Measurements from ENCODE around the gene DOCK1.
"Not testable (repeated sequence)": the region's sequence is repeated elsewhere in the genome, so short reads cannot be mapped to it uniquely, and the experiment has no call there.

Gene DOCK1

DNA sequence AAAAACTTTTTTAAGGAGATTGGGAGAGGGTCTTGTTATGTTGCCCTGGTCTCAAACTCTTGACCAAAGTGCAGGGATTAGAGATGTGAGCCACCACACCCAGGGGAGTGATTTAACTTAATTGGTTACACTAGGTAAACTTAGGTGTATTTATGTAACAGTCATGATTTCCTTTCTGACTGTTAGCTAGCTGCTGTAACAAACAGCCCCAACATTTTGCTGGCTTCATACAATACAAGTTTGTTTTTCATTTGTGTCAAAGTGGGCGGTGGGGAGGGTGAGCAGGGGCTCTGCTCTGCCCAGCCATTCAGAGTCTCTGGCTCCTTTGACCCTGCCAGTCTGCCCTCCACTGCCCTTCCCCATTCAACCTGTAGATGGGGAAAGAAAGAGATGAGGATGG lies 9.3 kb downstream of the DOCK1 start:
- no peak for DNase-seq (ENCODE audit: low read depth in 2 of 2)
- TF ChIP-seq, protein P1, sequence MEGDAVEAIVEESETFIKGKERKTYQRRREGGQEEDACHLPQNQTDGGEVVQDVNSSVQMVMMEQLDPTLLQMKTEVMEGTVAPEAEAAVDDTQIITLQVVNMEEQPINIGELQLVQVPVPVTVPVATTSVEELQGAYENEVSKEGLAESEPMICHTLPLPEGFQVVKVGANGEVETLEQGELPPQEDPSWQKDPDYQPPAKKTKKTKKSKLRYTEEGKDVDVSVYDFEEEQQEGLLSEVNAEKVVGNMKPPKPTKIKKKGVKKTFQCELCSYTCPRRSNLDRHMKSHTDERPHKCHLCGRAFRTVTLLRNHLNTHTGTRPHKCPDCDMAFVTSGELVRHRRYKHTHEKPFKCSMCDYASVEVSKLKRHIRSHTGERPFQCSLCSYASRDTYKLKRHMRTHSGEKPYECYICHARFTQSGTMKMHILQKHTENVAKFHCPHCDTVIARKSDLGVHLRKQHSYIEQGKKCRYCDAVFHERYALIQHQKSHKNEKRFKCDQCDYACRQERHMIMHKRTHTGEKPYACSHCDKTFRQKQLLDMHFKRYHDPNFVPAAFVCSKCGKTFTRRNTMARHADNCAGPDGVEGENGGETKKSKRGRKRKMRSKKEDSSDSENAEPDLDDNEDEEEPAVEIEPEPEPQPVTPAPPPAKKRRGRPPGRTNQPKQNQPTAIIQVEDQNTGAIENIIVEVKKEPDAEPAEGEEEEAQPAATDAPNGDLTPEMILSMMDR (IDR thresholded peaks at IDR 0.05; ENCODE audit: low read depth, low read length) = no peak
- H3K4me3 ChIP-seq (replicated peaks in 1 of 2; ENCODE audit: low read depth in 2 of 2, low read length in 2 of 2) = no peak overlapping the region

DNA sequence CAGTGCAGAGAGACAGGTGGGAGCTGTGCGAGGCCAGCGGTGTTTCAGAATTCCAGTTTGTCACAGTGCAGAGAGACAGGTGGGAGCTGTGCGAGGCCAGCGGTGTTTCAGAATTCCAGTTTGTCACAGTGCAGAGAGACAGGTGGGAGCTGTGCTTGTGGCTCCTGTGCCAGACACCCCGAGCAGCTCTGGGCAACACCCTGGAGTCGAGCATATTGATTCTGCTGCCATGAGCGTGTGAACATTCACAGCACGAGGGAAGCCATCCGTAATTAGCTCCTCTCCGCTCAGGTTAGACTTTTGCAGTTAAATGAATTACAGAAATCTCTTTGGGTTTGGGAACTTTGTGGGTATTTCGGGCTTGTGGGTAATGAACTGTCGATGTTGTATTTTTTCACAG lies 11.7 kb downstream of the DOCK1 start:
- not testable (repeated sequence) for DNase-seq (ENCODE audit: low read depth in 2 of 2); H3K4me3 ChIP-seq (replicated peaks in 1 of 2; ENCODE audit: low read depth in 2 of 2, low read length in 2 of 2)

GRCh38 chr10:126917375-126917774 lies 12.1 kb downstream of the DOCK1 start:
- TF ChIP-seq, protein P1 (IDR thresholded peaks at IDR 0.05; ENCODE audit: low read depth, low read length) = no peak
- H3K4me3 ChIP-seq (replicated peaks in 1 of 2; ENCODE audit: low read depth in 2 of 2, low read length in 2 of 2) = no peak overlapping the region

GRCh38 chr10:126917975-126918908 lies 13.0 kb downstream of the DOCK1 start:
- no peak overlapping the region for H3K4me3 ChIP-seq (replicated peaks in 1 of 2; ENCODE audit: low read depth in 2 of 2, low read length in 2 of 2)
- TF ChIP-seq, protein P1 (IDR thresholded peaks at IDR 0.05; ENCODE audit: low read depth, low read length) = no peak
- DNase-seq (ENCODE audit: low read depth in 2 of 2) = no peak

More at GRCh38 chr10:126917375-126917774, 12.1 kb downstream of the DOCK1 start:
- DNase-seq (ENCODE audit: low read depth in 2 of 2) = no peak

DNA sequence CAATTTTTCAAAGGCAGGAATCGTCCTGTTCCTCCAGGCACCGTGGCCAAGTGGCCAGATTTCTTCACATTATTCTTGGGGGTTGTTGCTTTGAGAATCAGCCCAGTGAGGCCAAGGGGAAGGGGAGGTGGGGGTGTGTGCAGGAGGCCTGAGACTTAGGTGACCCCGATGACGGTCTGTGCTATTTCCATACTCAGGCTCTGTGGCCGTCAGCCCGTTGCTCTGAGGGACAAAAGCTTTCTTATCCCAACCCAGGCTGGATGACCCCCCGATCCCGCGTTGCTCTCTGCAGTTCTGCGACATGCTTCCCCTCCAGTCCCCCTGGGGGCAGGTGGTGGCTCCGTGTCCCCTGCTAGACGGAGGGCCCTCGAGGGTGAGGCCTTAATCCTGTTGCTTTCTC lies 14.2 kb downstream of the DOCK1 start:
- TF ChIP-seq, protein P1 (IDR thresholded peaks at IDR 0.05; ENCODE audit: low read depth, low read length) = no peak
- no peak for DNase-seq (ENCODE audit: low read depth in 2 of 2)
- no peak overlapping the region for H3K4me3 ChIP-seq (replicated peaks in 1 of 2; ENCODE audit: low read depth in 2 of 2, low read length in 2 of 2)

DNA sequence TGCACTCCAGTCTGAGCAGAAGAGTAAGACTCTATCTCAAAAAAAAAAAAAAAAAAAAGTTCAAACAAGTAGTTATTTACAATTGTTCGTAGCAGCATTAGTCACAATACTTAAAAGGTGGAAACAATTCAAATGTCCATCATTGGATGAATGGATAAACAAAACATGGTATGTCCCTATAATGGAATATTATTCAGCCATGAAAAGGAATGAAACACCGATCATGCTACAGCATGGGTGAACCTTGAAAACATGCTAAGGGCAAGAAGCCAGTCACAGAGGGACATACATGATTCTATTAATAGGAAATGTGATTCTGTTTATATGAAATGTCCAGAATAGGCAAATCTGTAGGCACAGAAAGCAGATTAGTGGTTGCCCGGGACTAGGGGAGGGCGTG lies 15.9 kb downstream of the DOCK1 start:
- no peak for DNase-seq (ENCODE audit: low read depth in 2 of 2)
- TF ChIP-seq, protein P1 (IDR thresholded peaks at IDR 0.05; ENCODE audit: low read depth, low read length) = no peak
- H3K4me3 ChIP-seq (replicated peaks in 1 of 2; ENCODE audit: low read depth in 2 of 2, low read length in 2 of 2) = no peak overlapping the region

- H3K4me3 ChIP-seq (replicated peaks in 1 of 2; ENCODE audit: low read depth in 2 of 2, low read length in 2 of 2) = no peak overlapping the region
- TF ChIP-seq, protein P1 (IDR thresholded peaks at IDR 0.05; ENCODE audit: low read depth, low read length) = no peak
- peak; percentile 76 to 91 for DNase-seq (ENCODE audit: low read depth in 2 of 2)
Measured at GRCh38 chr10:126921974-126922525, 16.8 kb downstream of the DOCK1 start.
